DND-41 (cell line): ENCODE results near the gene MCOLN1.

Source experiments
- ATAC-seq: fragments of 200-7000 bp; cut with Tn5 transposase; 3 replicates; pipeline ENCODE4 v1.9.1; 2021; ENCODE audit warnings: low read depth; ENCODE audit not compliant: insufficient read depth
- DNase-seq: peaks from one replicate; pipeline ENCODE4 v3.0.0-alpha.2; 2020
- H2AFZ ChIP-seq: 2 replicates; pipeline ENCODE4 v1.6.0; 2012; ENCODE audit warnings: low read depth, low read length
- H3K27ac ChIP-seq: 2 replicates; pipeline ENCODE4 v1.5.1; 2012; ENCODE audit warnings: low read length, inconsistent platforms
- H3K27me3 ChIP-seq: fragments of 200-600 bp; sonication (generic); 2 replicates; pipeline ENCODE4 v1.6.0; 2012; ENCODE audit warnings: low read length, mild to moderate bottlenecking, inconsistent platforms; ENCODE audit not compliant: insufficient read depth, poor library complexity
- H3K36me3 ChIP-seq: 2 replicates; pipeline ENCODE4 v1.5.1; 2012; ENCODE audit warnings: low read length, inconsistent platforms; ENCODE audit not compliant: insufficient read depth
- H3K4me1 ChIP-seq: 2 replicates; pipeline ENCODE4 v1.5.1; 2012; ENCODE audit warnings: mild to moderate bottlenecking, low read length; ENCODE audit not compliant: insufficient read depth
- H3K4me2 ChIP-seq: 2 replicates; pipeline ENCODE4 v1.6.0; 2012; ENCODE audit warnings: mild to moderate bottlenecking, moderate library complexity, low read length, inconsistent platforms; ENCODE audit not compliant: insufficient read depth
- H3K4me3 ChIP-seq, 2 experiments: fragments of 200-600 bp in 1 of 2; shearing (Covaris generic) in 1 of 2; 2 replicates each; pipeline ENCODE4 v1.5.1; 2012 to 2016; ENCODE audit warnings: inconsistent platforms in 2 of 2, low read length in 2 of 2, mild to moderate bottlenecking in 2 of 2, low read depth in 1 of 2, moderate library complexity in 1 of 2
- H3K79me2 ChIP-seq: 2 replicates; pipeline ENCODE4 v1.6.0; 2012; ENCODE audit warnings: low read length, inconsistent platforms; ENCODE audit not compliant: insufficient read depth
- H3K9ac ChIP-seq: 2 replicates; pipeline ENCODE4 v1.6.0; 2012; ENCODE audit warnings: low read depth, mild to moderate bottlenecking, inconsistent platforms, low read length, moderate library complexity
- H3K9me3 ChIP-seq: 2 replicates; pipeline ENCODE4 v1.5.1; 2012; ENCODE audit warnings: low read length, moderate library complexity, mild to moderate bottlenecking, inconsistent platforms; ENCODE audit not compliant: insufficient read depth, severe bottlenecking
- H4K20me1 ChIP-seq: 2 replicates; pipeline ENCODE4 v1.6.0; 2012; ENCODE audit warnings: low read length; ENCODE audit not compliant: insufficient read depth
- EZH2 ChIP-seq: IDR thresholded peaks from 3 replicates; pipeline ENCODE4 v1.6.1; 2012; ENCODE audit warnings: borderline replicate concordance, low read depth, mild to moderate bottlenecking, moderate library complexity, low read length, inconsistent platforms; ENCODE audit not compliant: severe bottlenecking
- TF ChIP-seq, protein P1 (sequence below): IDR thresholded peaks from 2 replicates; pipeline ENCODE4 v1.5.1; 2012; ENCODE audit warnings: borderline replicate concordance, low read length, moderate library complexity, mild to moderate bottlenecking; ENCODE audit not compliant: poor library complexity, severe bottlenecking; ENCODE audit errors: extremely low read depth

Gene MCOLN1

DNA sequence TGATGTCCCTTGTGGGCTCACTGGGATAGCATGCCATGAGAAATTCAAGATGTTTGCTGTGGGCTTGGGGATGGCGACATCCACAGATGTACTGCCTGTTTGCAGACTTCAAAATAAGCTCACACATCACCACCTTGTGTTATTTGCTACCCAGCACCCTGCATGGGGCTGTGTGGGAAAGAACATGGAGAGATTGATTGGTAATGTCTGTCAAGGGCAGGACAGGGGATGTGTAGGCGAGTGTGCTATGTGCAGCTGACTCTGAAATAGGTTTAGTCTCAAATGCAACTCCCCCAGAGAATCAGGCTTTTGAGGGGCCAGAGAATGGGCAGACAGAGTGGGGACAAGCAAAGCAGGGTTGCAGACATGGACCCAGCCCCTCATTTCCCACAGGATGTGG, 37.8 kb downstream of the MCOLN1 start:
- Histone ChIP-seq H3K36me3 (peaks cover 29% of the 10 kb centered on the region), H3K27ac (no peak overlapping the region), H3K9me3 (no peaks in the 10 kb centered on the region), H3K4me2 (no peak overlapping the region), H2AFZ (no peak overlapping the region), H3K27me3 (no peaks in the 10 kb centered on the region), H3K4me3 (no peak overlapping the region), H3K4me1 (no peaks in the 10 kb centered on the region), H3K79me2 (no peaks in the 10 kb centered on the region), H3K9ac (no peak overlapping the region), H4K20me1 (no peaks in the 10 kb centered on the region; the same call in 1 of the 2 replicates)
- no peak for TF ChIP-seq EZH2
- TF ChIP-seq, protein P1, sequence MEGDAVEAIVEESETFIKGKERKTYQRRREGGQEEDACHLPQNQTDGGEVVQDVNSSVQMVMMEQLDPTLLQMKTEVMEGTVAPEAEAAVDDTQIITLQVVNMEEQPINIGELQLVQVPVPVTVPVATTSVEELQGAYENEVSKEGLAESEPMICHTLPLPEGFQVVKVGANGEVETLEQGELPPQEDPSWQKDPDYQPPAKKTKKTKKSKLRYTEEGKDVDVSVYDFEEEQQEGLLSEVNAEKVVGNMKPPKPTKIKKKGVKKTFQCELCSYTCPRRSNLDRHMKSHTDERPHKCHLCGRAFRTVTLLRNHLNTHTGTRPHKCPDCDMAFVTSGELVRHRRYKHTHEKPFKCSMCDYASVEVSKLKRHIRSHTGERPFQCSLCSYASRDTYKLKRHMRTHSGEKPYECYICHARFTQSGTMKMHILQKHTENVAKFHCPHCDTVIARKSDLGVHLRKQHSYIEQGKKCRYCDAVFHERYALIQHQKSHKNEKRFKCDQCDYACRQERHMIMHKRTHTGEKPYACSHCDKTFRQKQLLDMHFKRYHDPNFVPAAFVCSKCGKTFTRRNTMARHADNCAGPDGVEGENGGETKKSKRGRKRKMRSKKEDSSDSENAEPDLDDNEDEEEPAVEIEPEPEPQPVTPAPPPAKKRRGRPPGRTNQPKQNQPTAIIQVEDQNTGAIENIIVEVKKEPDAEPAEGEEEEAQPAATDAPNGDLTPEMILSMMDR: no peak
- no peak for DNase-seq
- ATAC-seq: 0 out of 3 replicates have a peak, but pooled peaks have one; percentile 17

DNA sequence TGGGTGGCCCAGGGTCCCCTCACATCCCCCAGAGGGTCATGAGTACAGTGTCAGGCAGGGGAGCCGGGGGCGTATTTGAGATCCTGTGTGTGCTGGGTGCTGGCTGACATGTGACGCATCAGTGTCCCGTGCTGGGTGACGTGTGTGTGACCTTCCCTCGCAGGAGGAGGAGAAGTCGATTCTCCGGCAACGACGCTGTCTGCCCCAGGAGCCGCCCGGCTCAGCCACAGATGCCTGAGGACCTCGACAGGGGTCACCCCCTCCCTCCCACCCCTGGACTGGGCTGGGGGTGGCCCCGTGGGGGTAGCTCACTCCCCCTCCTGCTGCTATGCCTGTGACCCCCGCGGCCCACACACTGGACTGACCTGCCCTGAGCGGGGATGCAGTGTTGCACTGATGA, 38.9 kb downstream of the MCOLN1 start:
- no peaks in the 10 kb centered on the region for H3K4me1 ChIP-seq
- ATAC-seq (no peak), DNase-seq (no peak)
- no peaks in the 10 kb centered on the region for H3K79me2 ChIP-seq
- H3K9ac ChIP-seq: no peak overlapping the region
- no peak overlapping the region for H3K27ac ChIP-seq
- H3K4me2 ChIP-seq: no peak overlapping the region
- H3K4me3 ChIP-seq: no peak overlapping the region
- H4K20me1 ChIP-seq: no peaks in the 10 kb centered on the region; the same call in 1 of the 2 replicates
- H3K27me3 ChIP-seq: no peaks in the 10 kb centered on the region
- TF ChIP-seq, protein P1: no peak
- no peak for TF ChIP-seq EZH2
- H3K36me3 ChIP-seq: peaks cover 26% of the 10 kb centered on the region
- H2AFZ ChIP-seq: no peak overlapping the region
- H3K9me3 ChIP-seq: no peaks in the 10 kb centered on the region

DNA sequence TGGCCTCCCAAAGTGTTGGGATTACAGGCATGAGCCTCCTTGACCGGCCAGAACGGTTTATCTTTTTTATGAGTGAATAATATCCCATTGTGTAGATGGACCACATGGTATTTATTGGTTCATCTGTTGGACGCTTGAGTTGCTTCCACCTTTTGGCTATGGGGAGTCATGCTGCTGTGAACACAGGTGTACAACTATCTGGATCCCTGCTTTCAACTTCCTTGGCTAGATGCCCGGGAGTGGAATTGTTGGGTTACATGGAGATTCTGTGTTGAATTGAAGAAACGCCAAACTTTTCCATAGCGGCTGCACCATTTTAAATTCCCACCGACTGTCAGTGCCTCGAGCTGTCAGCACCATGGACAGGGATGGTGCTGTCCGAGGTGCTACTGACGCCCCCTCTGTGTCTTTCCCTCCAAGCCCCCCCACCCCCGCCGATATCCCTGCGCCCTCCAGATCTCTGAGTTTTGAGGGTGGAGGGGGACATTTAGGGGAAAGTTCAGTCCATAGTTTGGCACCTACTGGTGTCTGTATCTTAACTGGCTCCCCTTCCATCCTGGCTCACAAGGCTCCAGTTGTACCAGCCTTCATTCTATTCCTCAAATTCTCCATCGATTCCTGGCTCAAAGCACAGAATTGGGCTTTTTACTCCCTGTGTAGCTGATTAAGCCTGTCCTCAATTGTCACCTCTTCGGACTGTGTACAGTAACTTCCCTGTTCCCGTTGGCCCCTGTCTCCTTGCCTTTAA, 40.4 kb downstream of the MCOLN1 start:
- no peaks in the 10 kb centered on the region for H3K9me3 ChIP-seq
- H3K27me3 ChIP-seq: no peaks in the 10 kb centered on the region
- H3K79me2 ChIP-seq: no peaks in the 10 kb centered on the region
- no peak for TF ChIP-seq EZH2
- TF ChIP-seq, protein P1: no peak
- no peak overlapping the region for H3K4me3 ChIP-seq
- H3K4me2 ChIP-seq: no peak overlapping the region
- H3K27ac ChIP-seq: no peak overlapping the region
- no peaks in the 10 kb centered on the region; the same call in 1 of the 2 replicates for H4K20me1 ChIP-seq
- no peak overlapping the region for H2AFZ ChIP-seq
- ATAC-seq (peak; percentile 63; the same call in 2 of the 3 replicates), DNase-seq (peak; percentile 55)
- H3K36me3 ChIP-seq: peaks cover 13% of the 10 kb centered on the region
- H3K9ac ChIP-seq: no peak overlapping the region
- H3K4me1 ChIP-seq: no peaks in the 10 kb centered on the region
